HL-60 (cell line): ENCODE data around the gene ASTN2.

Source experiments
- GABPA ChIP-seq: IDR thresholded peaks from 2 replicates; pipeline ENCODE4 v1.6.1; 2012; ENCODE audit warnings: low read depth
- POLR2AphosphoS5 ChIP-seq: IDR thresholded peaks from 2 replicates; pipeline ENCODE4 v1.6.1; 2012; ENCODE audit warnings: low read depth
- TF ChIP-seq, protein P1 (sequence below): IDR thresholded peaks from one replicate; pipeline ENCODE4 v1.5.1; 2011; ENCODE audit warnings: low read length, control low read depth, inconsistent platforms; ENCODE audit not compliant: insufficient read depth
- TF ChIP-seq, protein P2 (sequence below): IDR thresholded peaks from 2 replicates; pipeline ENCODE4 v1.6.1; 2012; ENCODE audit warnings: low read depth; ENCODE audit not compliant: insufficient replicate concordance

DNA sequence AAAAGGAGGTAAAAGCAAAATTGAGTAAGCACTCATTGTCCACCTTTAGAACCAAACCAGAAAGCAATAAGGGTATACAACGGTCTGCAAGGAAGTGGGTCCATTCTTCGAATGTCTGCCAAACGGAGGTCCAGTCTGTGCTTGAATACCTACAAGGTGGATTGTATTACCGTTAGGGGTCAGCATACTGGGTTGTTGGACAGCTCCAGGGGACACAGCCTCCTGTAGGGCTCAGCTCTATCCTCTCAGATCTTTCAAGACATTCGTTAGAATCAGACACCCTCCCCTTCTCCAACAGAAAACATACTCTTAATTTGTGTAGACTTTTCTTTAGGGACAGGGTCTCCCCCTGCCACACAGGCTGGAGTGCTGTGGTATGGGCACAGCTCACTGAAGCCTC is 5.5 kb downstream of the ASTN2 start:
- TF ChIP-seq, protein P1, sequence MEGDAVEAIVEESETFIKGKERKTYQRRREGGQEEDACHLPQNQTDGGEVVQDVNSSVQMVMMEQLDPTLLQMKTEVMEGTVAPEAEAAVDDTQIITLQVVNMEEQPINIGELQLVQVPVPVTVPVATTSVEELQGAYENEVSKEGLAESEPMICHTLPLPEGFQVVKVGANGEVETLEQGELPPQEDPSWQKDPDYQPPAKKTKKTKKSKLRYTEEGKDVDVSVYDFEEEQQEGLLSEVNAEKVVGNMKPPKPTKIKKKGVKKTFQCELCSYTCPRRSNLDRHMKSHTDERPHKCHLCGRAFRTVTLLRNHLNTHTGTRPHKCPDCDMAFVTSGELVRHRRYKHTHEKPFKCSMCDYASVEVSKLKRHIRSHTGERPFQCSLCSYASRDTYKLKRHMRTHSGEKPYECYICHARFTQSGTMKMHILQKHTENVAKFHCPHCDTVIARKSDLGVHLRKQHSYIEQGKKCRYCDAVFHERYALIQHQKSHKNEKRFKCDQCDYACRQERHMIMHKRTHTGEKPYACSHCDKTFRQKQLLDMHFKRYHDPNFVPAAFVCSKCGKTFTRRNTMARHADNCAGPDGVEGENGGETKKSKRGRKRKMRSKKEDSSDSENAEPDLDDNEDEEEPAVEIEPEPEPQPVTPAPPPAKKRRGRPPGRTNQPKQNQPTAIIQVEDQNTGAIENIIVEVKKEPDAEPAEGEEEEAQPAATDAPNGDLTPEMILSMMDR, result no peak
- TF ChIP-seq POLR2AphosphoS5 (no peak), GABPA (no peak)
- TF ChIP-seq, protein P2, sequence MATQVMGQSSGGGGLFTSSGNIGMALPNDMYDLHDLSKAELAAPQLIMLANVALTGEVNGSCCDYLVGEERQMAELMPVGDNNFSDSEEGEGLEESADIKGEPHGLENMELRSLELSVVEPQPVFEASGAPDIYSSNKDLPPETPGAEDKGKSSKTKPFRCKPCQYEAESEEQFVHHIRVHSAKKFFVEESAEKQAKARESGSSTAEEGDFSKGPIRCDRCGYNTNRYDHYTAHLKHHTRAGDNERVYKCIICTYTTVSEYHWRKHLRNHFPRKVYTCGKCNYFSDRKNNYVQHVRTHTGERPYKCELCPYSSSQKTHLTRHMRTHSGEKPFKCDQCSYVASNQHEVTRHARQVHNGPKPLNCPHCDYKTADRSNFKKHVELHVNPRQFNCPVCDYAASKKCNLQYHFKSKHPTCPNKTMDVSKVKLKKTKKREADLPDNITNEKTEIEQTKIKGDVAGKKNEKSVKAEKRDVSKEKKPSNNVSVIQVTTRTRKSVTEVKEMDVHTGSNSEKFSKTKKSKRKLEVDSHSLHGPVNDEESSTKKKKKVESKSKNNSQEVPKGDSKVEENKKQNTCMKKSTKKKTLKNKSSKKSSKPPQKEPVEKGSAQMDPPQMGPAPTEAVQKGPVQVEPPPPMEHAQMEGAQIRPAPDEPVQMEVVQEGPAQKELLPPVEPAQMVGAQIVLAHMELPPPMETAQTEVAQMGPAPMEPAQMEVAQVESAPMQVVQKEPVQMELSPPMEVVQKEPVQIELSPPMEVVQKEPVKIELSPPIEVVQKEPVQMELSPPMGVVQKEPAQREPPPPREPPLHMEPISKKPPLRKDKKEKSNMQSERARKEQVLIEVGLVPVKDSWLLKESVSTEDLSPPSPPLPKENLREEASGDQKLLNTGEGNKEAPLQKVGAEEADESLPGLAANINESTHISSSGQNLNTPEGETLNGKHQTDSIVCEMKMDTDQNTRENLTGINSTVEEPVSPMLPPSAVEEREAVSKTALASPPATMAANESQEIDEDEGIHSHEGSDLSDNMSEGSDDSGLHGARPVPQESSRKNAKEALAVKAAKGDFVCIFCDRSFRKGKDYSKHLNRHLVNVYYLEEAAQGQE, result peak; percentile 83
